ENCODE measurements around the gene E2F1.

DNA sequence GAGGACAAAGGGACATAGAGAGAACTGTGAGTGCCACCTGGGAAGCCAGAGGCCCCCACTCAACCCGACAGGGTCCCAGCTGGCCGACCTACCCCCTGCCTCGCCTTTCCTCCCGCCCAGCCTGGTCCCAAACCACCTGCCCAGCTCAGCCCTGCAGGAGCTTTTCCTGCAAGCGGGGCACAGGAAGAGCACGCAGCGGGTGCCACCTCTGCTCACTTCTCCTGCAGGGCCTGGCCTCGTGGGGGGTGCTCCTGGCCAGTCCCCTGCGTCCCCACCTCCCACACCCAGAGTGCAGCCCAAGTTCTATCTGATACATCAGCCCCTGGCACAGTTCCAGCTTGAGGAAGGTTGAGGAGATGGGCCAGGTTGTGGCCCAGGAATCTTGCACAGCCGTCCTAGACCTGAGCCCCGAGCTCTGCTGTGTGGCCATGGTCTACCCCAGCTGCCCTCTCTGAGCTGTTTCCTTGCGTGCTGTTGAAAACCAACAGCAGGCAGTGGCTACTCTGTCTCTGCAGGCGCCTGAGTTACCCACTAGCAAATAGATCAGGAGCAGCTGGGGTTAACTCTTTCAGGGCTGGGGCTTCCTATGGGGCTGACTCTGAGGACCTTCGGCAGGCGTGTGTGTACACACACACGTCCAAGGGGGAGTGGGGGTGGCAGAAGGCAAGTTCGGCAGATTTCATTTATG is 13.6 kb downstream of the E2F1 start:
- TF ChIP-seq, protein P1, sequence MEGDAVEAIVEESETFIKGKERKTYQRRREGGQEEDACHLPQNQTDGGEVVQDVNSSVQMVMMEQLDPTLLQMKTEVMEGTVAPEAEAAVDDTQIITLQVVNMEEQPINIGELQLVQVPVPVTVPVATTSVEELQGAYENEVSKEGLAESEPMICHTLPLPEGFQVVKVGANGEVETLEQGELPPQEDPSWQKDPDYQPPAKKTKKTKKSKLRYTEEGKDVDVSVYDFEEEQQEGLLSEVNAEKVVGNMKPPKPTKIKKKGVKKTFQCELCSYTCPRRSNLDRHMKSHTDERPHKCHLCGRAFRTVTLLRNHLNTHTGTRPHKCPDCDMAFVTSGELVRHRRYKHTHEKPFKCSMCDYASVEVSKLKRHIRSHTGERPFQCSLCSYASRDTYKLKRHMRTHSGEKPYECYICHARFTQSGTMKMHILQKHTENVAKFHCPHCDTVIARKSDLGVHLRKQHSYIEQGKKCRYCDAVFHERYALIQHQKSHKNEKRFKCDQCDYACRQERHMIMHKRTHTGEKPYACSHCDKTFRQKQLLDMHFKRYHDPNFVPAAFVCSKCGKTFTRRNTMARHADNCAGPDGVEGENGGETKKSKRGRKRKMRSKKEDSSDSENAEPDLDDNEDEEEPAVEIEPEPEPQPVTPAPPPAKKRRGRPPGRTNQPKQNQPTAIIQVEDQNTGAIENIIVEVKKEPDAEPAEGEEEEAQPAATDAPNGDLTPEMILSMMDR (IDR thresholded peaks at IDR 0.05): no peak
- no peak for TF ChIP-seq EP300 (IDR thresholded peaks at IDR 0.05)

Measured in tibial nerve (tissue), 4 donors.